B cell (primary cell): Measurements from ENCODE around the gene ANKRD33. TPM values are rescaled to one million over a fixed set of nuclear protein-coding genes. Genes with fewer than 3 reads are reported as not detected.

Experiments
- ATAC-seq: fragments of 200-7000 bp; cut with Tn5 transposase; one replicate; pipeline ENCODE4 v1.10.0; 2021; ENCODE audit warnings: low read depth, mild to moderate bottlenecking, moderate number of reproducible peaks, moderate library complexity
- CTCF ChIA-PET: fragments of 350-600 bp; sonication (Branson Sonifier 250); formaldehyde crosslinking; loops from one replicate; lab custom pipeline; 2021; ENCODE audit warnings: antibody characterized with exemption, inconsistent platforms; lab: Charles Lee
- POLR2A ChIA-PET: fragments of 350-600 bp; sonication (Branson Sonifier 250); formaldehyde crosslinking; loops from one replicate; lab custom pipeline; 2021; ENCODE audit warnings: antibody characterized with exemption; lab: Charles Lee
- DNase-seq: peaks from one replicate; pipeline ENCODE4 v3.0.0; 2013
- H2AFZ ChIP-seq: 2 replicates; pipeline ENCODE4 v1.6.1; 2012; ENCODE audit warnings: mild to moderate bottlenecking, low read depth, low read length; ENCODE audit not compliant: insufficient read depth, poor library complexity, severe bottlenecking
- H3K27ac ChIP-seq, 2 donors: 1 replicate in 1 of 2; 2 replicates in 1 of 2; pipeline ENCODE4 v1.5.1; 2012 to 2013; ENCODE audit warnings: low read length in 2 of 2, mild to moderate bottlenecking in 2 of 2, moderate library complexity in 1 of 2
- H3K27me3 ChIP-seq, 4 experiments: fragments of 200-600 bp in 1 of 4; sonication (generic) in 1 of 4; replicated peaks in 1 of 4; 1 replicate in 2 of 4; 2 replicates in 2 of 4; pipeline versions ENCODE4 v1.6.1 to v1.7.0; 2013 to 2016; ENCODE audit warnings: low read length in 3 of 4, mild to moderate bottlenecking in 2 of 4, mixed read lengths in 1 of 4, moderate library complexity in 1 of 4; ENCODE audit not compliant: insufficient read depth in 4 of 4, control insufficient read depth in 3 of 4; ENCODE audit errors: control extremely low read depth in 1 of 4
- H3K36me3 ChIP-seq, 2 experiments: replicated peaks in 1 of 2; 1 replicate in 1 of 2; 2 replicates in 1 of 2; pipeline versions ENCODE4 v1.6.1 to v1.7.1; 2013; ENCODE audit warnings: low read length in 1 of 2; ENCODE audit not compliant: insufficient read depth in 2 of 2, control insufficient read depth in 1 of 2; ENCODE audit errors: control extremely low read depth in 1 of 2, extremely low read depth in 1 of 2
- H3K4me1 ChIP-seq, 2 donors: fragments of 200-600 bp in 1 of 2; sonication (generic) in 1 of 2; 1 replicate in 1 of 2; 2 replicates in 1 of 2; pipeline versions ENCODE4 v1.5.1 to v1.6.1; 2013 to 2017; ENCODE audit warnings: low read length in 2 of 2; ENCODE audit not compliant: control insufficient read depth in 2 of 2, insufficient read depth in 2 of 2
- H3K4me2 ChIP-seq: replicated peaks from 2 replicates; pipeline ENCODE3; 2012; ENCODE audit warnings: mild to moderate bottlenecking, low read depth, low read length; ENCODE audit not compliant: poor library complexity, severe bottlenecking
- H3K4me3 ChIP-seq, 5 experiments: fragments of 200-600 bp in 1 of 5; sonication (generic) in 1 of 5; 1 replicate in 3 of 5; 2 replicates in 2 of 5; pipeline versions ENCODE4 v1.5.1 to v1.7.0; 2011 to 2016; ENCODE audit warnings: low read length in 4 of 5, mild to moderate bottlenecking in 4 of 5, low read depth in 2 of 5, control low read depth in 1 of 5, moderate library complexity in 1 of 5; ENCODE audit not compliant: insufficient read depth in 1 of 5; ENCODE audit errors: control extremely low read depth in 1 of 5, extremely low read depth in 1 of 5
- H3K79me2 ChIP-seq: fragments of 200-600 bp; sonication (generic); one replicate; pipeline ENCODE4 v1.6.0; 2016; ENCODE audit warnings: low read length; ENCODE audit not compliant: control insufficient read depth, insufficient read depth
- H3K9ac ChIP-seq: fragments of 200-600 bp; sonication (generic); 2 replicates; pipeline ENCODE4 v1.6.1; 2017; ENCODE audit warnings: mild to moderate bottlenecking, low read length, moderate library complexity
- H3K9me3 ChIP-seq, 3 donors: one replicate each; pipeline versions ENCODE4 v1.6.1 to v1.7.1; 2013; ENCODE audit warnings: low read length in 2 of 3; ENCODE audit not compliant: control insufficient read depth in 2 of 3, insufficient read depth in 1 of 3; ENCODE audit errors: control extremely low read depth in 1 of 3
- H4K20me1 ChIP-seq: 2 replicates; pipeline ENCODE4 v1.6.0; 2012; ENCODE audit warnings: mild to moderate bottlenecking, low read length; ENCODE audit not compliant: insufficient read depth, control insufficient read depth, poor library complexity, severe bottlenecking
- H3K27ac Mint-ChIP-seq: one replicate; pipeline ENCODE4 v1.8.0; 2021; ENCODE audit warnings: mixed read lengths
- H3K27me3 Mint-ChIP-seq: one replicate; pipeline ENCODE4 v1.8.0; 2021; ENCODE audit warnings: mixed read lengths
- H3K4me1 Mint-ChIP-seq: one replicate; pipeline ENCODE4 v1.8.0; 2021; ENCODE audit warnings: mixed read lengths
- H3K4me3 Mint-ChIP-seq: one replicate; pipeline ENCODE4 v1.8.0; 2021; ENCODE audit warnings: mixed read lengths
- H3K9me3 Mint-ChIP-seq: one replicate; pipeline ENCODE4 v1.8.0; 2022; ENCODE audit warnings: mixed read lengths; ENCODE audit not compliant: insufficient read depth
- CTCF ChIP-seq: fragments of 200-600 bp; IDR thresholded peaks from one replicate; pipeline ENCODE4 v1.8.0; 2022; ENCODE audit warnings: antibody characterized with exemption, mild to moderate bottlenecking
- EZH2 ChIP-seq: IDR thresholded peaks from 2 replicates; pipeline ENCODE4 v1.6.1; 2012; ENCODE audit warnings: borderline replicate concordance, low read depth, mild to moderate bottlenecking, moderate library complexity, low read length; ENCODE audit not compliant: insufficient read depth, poor library complexity, severe bottlenecking
- WGBS: methylation state at CpG from one replicate; pipeline ENCODE4 v1.1.5; 2013; ENCODE audit warnings: missing lambda C conversion rate; ENCODE audit not compliant: insufficient coverage; 5-methylcytosine and 5-hydroxymethylcytosine counted together
- intact Hi-C: fragments of 100-400 bp; cut with micrococcal nuclease; formaldehyde crosslinking; loops from one replicate; pipeline ENCODE4 v1.10.0; 2022
- polyA plus RNA-seq: library from polyadenylated mRNA; depleted of rRNA; stranded (reverse); fragments of >200 nt; gene quantifications from 2 replicates; pipeline ENCODE4 v1.2.3, GENCODE V29; 2012
- total RNA-seq, 2 donors: library from RNA; stranded (reverse); fragments of 120-200 nt in 1 of 2; gene quantifications; 1 replicate in 1 of 2; 2 replicates in 1 of 2; pipeline versions ENCODE4 v1.2.3 to v1.2.4, GENCODE V29; 2013 to 2022

Gene ANKRD33
- total and polyA plus RNA-seq, 2 donors (not counting 1 experiment from before 2014, with no cell fraction given): not detected

GRCh38 chr12:51883998-51884675 lies 3.8 kb upstream of the ANKRD33 start:
- Histone ChIP-seq H4K20me1 (no peaks in the 10 kb centered on the region), H3K9me3 (peaks cover 0 to 23% (median 0%) of the 10 kb centered on the region in 3 donors), H3K9ac (no peak overlapping the region), H2AFZ (no peak overlapping the region), H3K4me1 (peaks cover 5 to 19% of the 10 kb centered on the region in 2 donors), H3K79me2 (no peaks in the 10 kb centered on the region), H3K4me2 (no peak overlapping the region), H3K4me3 (no peak overlapping the region), H3K27me3 (peaks cover 0 to 5% (median 0%) of the 10 kb centered on the region in 4 experiments), H3K36me3 (no peaks in the 10 kb centered on the region), H3K27ac (no peak overlapping the region)
- no peak for ATAC-seq
- 97% methylated on average over 3 of the region's 4 CpGs for WGBS
- no peak overlapping the region for H3K27ac Mint-ChIP-seq
- no peak for TF ChIP-seq EZH2
- TF ChIP-seq CTCF: no peak
- H3K4me3 Mint-ChIP-seq: no peak overlapping the region
- H3K4me1 Mint-ChIP-seq: peaks cover 12% of the 10 kb centered on the region
- POLR2A ChIA-PET: no interaction called here
- peaks cover 2% of the 10 kb centered on the region for H3K27me3 Mint-ChIP-seq
- H3K9me3 Mint-ChIP-seq: peaks cover 8% of the 10 kb centered on the region
- DNase-seq: no peak
- intact Hi-C loops: no loop called here
- CTCF ChIA-PET: no interaction called here

GRCh38 chr12:51884676-51885229 lies 3.1 kb upstream of the ANKRD33 start:
- WGBS: 92% methylated on average over 6 of the region's 11 CpGs
- Histone ChIP-seq H3K4me2 (no peak overlapping the region), H3K9ac (no peak overlapping the region), H3K36me3 (no peaks in the 10 kb centered on the region), H3K27me3 (peaks cover 0 to 5% (median 0%) of the 10 kb centered on the region in 4 experiments), H3K79me2 (no peaks in the 10 kb centered on the region), H3K9me3 (peaks cover 0 to 23% (median 0%) of the 10 kb centered on the region in 3 donors), H2AFZ (no peak overlapping the region), H4K20me1 (no peaks in the 10 kb centered on the region), H3K4me1 (peaks cover 5 to 19% of the 10 kb centered on the region in 2 donors), H3K27ac (no peak overlapping the region), H3K4me3 (no peak overlapping the region)
- TF ChIP-seq EZH2 (no peak), CTCF (no peak)
- no peak overlapping the region for H3K27ac Mint-ChIP-seq
- peaks cover 8% of the 10 kb centered on the region for H3K9me3 Mint-ChIP-seq
- no peak for ATAC-seq
- intact Hi-C loops: no loop called here
- DNase-seq: no peak
- H3K27me3 Mint-ChIP-seq: no peaks in the 10 kb centered on the region
- CTCF ChIA-PET: no interaction called here
- POLR2A ChIA-PET: no interaction called here
- H3K4me3 Mint-ChIP-seq: no peak overlapping the region
- H3K4me1 Mint-ChIP-seq: peaks cover 12% of the 10 kb centered on the region
